Measurements from ENCODE around the gene HINT3.

- TF ChIP-seq, protein P1, sequence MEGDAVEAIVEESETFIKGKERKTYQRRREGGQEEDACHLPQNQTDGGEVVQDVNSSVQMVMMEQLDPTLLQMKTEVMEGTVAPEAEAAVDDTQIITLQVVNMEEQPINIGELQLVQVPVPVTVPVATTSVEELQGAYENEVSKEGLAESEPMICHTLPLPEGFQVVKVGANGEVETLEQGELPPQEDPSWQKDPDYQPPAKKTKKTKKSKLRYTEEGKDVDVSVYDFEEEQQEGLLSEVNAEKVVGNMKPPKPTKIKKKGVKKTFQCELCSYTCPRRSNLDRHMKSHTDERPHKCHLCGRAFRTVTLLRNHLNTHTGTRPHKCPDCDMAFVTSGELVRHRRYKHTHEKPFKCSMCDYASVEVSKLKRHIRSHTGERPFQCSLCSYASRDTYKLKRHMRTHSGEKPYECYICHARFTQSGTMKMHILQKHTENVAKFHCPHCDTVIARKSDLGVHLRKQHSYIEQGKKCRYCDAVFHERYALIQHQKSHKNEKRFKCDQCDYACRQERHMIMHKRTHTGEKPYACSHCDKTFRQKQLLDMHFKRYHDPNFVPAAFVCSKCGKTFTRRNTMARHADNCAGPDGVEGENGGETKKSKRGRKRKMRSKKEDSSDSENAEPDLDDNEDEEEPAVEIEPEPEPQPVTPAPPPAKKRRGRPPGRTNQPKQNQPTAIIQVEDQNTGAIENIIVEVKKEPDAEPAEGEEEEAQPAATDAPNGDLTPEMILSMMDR (conservative IDR thresholded peaks at IDR 0.05; ENCODE audit: low read length), result peak; percentile 74
- no peak for TF ChIP-seq EZH2phosphoT487 (IDR thresholded peaks at IDR 0.05; ENCODE audit: borderline replicate concordance)
Observed at GRCh38 chr6:125974214-125974866, 17.8 kb downstream of the HINT3 start.
